ENCODE measurements around the gene IBTK. TPM values are rescaled to one million over a fixed set of nuclear protein-coding genes. Genes with fewer than 3 reads are reported as not detected.

Gene IBTK
- total and polyA plus RNA-seq, 2 of the 4 experiments (the other 2 are of a cell fraction): 9.7 to 45.0 TPM

GRCh38 chr6:82195619-82196018 is 51.9 kb downstream of the IBTK start:
- Histone ChIP-seq H2AK5ac (ENCODE audit: low read depth, low read length) (no peak overlapping the region), H4K8ac (ENCODE audit: low read depth in 2 of 2, low read length in 2 of 2) (no peak overlapping the region), H3K79me1 (ENCODE audit: low read depth in 1 of 2, low read length in 2 of 2) (peaks cover 0 to 4% of the 10 kb centered on the region in 2 experiments; a peak in 1 of 4 replicates), H2BK120ac (ENCODE audit: low read depth, low read length) (no peak overlapping the region), H2BK20ac (ENCODE audit: low read depth, low read length) (no peak overlapping the region), H3K18ac (ENCODE audit: low read depth, low read length) (no peak overlapping the region), H3K9me1 (ENCODE audit: insufficient read depth, low read length) (no peaks in the 10 kb centered on the region), H2BK5ac (ENCODE audit: low read depth, low read length, poor library complexity, severe bottlenecking) (no peak overlapping the region), H2BK15ac (ENCODE audit: low read depth, low read length) (no peak overlapping the region), H2AFZ (replicated peaks; ENCODE audit: low read length, poor library complexity) (no peak overlapping the region), H4K5ac (ENCODE audit: low read depth, low read length) (no peak overlapping the region), H3K14ac (replicated peaks; ENCODE audit: low read depth, low read length) (no peak overlapping the region), H3K27me3 (ENCODE audit: control insufficient read depth, insufficient read depth, low read length) (no peaks in the 10 kb centered on the region), H3K4me3 (ENCODE audit: insufficient read depth, low read depth, low read length) (no peak overlapping the region), H3K56ac (ENCODE audit: extremely low read depth, insufficient read depth, low read length) (no peak overlapping the region), H3K27ac (ENCODE audit: insufficient read depth, low read length) (no peak overlapping the region), H3K36me3 (ENCODE audit: control insufficient read depth, insufficient read depth, low read length) (peaks cover 41% of the 10 kb centered on the region), H3K23ac (ENCODE audit: low read depth, low read length) (no peak overlapping the region), H2AK9ac (replicated peaks; ENCODE audit: low read depth, low read length, poor library complexity) (no peak overlapping the region), H3K4ac (ENCODE audit: low read depth, low read length) (no peak overlapping the region), H3K4me2 (ENCODE audit: low read depth, low read length) (no peak overlapping the region), H3K9ac (ENCODE audit: low read depth, low read length) (no peak overlapping the region), H3K4me1 (ENCODE audit: control insufficient read depth, insufficient read depth, low read length) (no peaks in the 10 kb centered on the region), H4K91ac (ENCODE audit: insufficient read depth, low read depth, low read length) (no peak overlapping the region), H3K9me3 (ENCODE audit: control insufficient read depth, insufficient read depth, low read length) (no peaks in the 10 kb centered on the region), H4K20me1 (ENCODE audit: insufficient read depth, low read length) (no peaks in the 10 kb centered on the region)
- POLR2A ChIA-PET (ENCODE audit: unreplicated experiment): no interaction called here
- ATAC-seq (ENCODE audit: low read depth) (no peak), DNase-seq (no peak)
- dilution Hi-C loops (cut with HindIII; ENCODE audit: low sequenced_read_pairs, unreplicated experiment) (no loop called here), intact Hi-C loops (cut with micrococcal nuclease) (no loop called here), in situ Hi-C loops (cut with MboI; ENCODE audit: low sequenced_read_pairs) (no loop called here)
- no CpG with 5 or more reads among the region's 4 CpGs for WGBS, 2 experiments (ENCODE audit: extremely low coverage in 2 of 2, insufficient read length in 1 of 2)
- BruUV-seq (replicated peaks): no TSS peak
- CTCF ChIA-PET: interaction anchor here (1.4 kb wide), 1 partner anchor 8 kb away, joined by 3 read pairs; no protein-coding TSS in a partner anchor
- TF ChIP-seq ELK1 (IDR thresholded peaks at IDR 0.05; ENCODE audit: borderline replicate concordance, low read depth, low read length) (no peak), CHD1 (IDR thresholded peaks at IDR 0.05; ENCODE audit: low read depth, low read length) (no peak), BHLHE40 (IDR thresholded peaks at IDR 0.05; ENCODE audit: low read depth, low read length) (no peak), MAZ (IDR thresholded peaks at IDR 0.05; ENCODE audit: borderline replicate concordance, low read depth, low read length) (no peak), MAFK (IDR thresholded peaks at IDR 0.05; ENCODE audit: low read depth, low read length) (no peak), RFX5 (IDR thresholded peaks at IDR 0.05; ENCODE audit: low read depth, low read length) (no peak), SMC3 (IDR thresholded peaks at IDR 0.05; ENCODE audit: low read depth, low read length) (no peak), MXI1 (IDR thresholded peaks at IDR 0.05; ENCODE audit: borderline replicate concordance, low read depth, low read length) (no peak), FOS (IDR thresholded peaks at IDR 0.05; ENCODE audit: low read depth, low read length) (no peak), POLR2A (IDR thresholded peaks at IDR 0.05; ENCODE audit: low read depth, low read length) (no peak), RCOR1 (IDR thresholded peaks at IDR 0.05; ENCODE audit: insufficient replicate concordance, low read length) (no peak), USF2 (IDR thresholded peaks at IDR 0.05; ENCODE audit: low read depth, low read length) (no peak), RAD21 (IDR thresholded peaks at IDR 0.05; ENCODE audit: low read length) (no peak), CEBPB (IDR thresholded peaks at IDR 0.05; ENCODE audit: low read depth, low read length) (no peak), CTCF (conservative IDR thresholded peaks at IDR 0.05; ENCODE audit: low read depth, low read length) (no peak), NFE2L2 (IDR thresholded peaks at IDR 0.05; ENCODE audit: low read depth, low read length) (no peak)

Measured in IMR-90 (cell line).